ENCODE results near the gene RFX5. TPM values are rescaled to one million over a fixed set of nuclear protein-coding genes. Genes with fewer than 3 reads are reported as not detected.

RFX5 gene
- 23.8 to 26.9 TPM (median 25.9 TPM) in 5 replicates for total RNA-seq (2022; extraction: Qiagen RNA extraction; ENCODE audit: low read depth)

GRCh38 chr1:151346769-151347522, at the start of gene RFX5:
TSS of gene RFX5 (minus strand) at chr1:151347252. CDS start at chr1:151346320, 932 bp downstream.

GRCh38 chr1:151372058-151372934, 25.2 kb upstream of the RFX5 start, which contains the start of gene SELENBP1:
TSS of gene SELENBP1 (minus strand) at chr1:151372705. CDS start at chr1:151372641, 64 bp downstream.

GRCh38 chr1:151327223-151327902, 19.7 kb downstream of the RFX5 start, which contains the start of gene PI4KB:
TSS of gene PI4KB (minus strand) at chr1:151327416. CDS start at chr1:151316481, 10,935 bp downstream.

Other genes starting within 250 kb of the RFX5 start
- 1.1 to 1.6 TPM (median 1.3 TPM) in 5 replicates for gene SEMA6C, start 200.6 kb downstream of the RFX5 start, total RNA-seq (2022; extraction: Qiagen RNA extraction; ENCODE audit: low read depth)
- gene TNFAIP8L2, start 190.6 kb downstream of the RFX5 start, total RNA-seq (2022; extraction: Qiagen RNA extraction; ENCODE audit: low read depth), result not detected in 5 replicates
- 5.7 to 9.4 TPM (median 6.1 TPM) in 5 replicates for gene LYSMD1, start 181.3 kb downstream of the RFX5 start, total RNA-seq (2022; extraction: Qiagen RNA extraction; ENCODE audit: low read depth)
- gene SCNM1, start 181.1 kb downstream of the RFX5 start, total RNA-seq (2022; extraction: Qiagen RNA extraction; ENCODE audit: low read depth), result 43.6 to 49.9 TPM (median 48.2 TPM) in 5 replicates
- 0.29 TPM in 1 of 5 replicates, not detected in the others for gene TMOD4, start 171.3 kb downstream of the RFX5 start, total RNA-seq (2022; extraction: Qiagen RNA extraction; ENCODE audit: low read depth)
- 44.9 to 58.1 TPM (median 45.6 TPM) in 5 replicates for gene VPS72, start 157.1 kb downstream of the RFX5 start, total RNA-seq (2022; extraction: Qiagen RNA extraction; ENCODE audit: low read depth)
- gene PIP5K1A, start 148.7 kb downstream of the RFX5 start, total RNA-seq (2022; extraction: Qiagen RNA extraction; ENCODE audit: low read depth), result 42.5 to 53.0 TPM (median 43.5 TPM) in 5 replicates
- 161 to 222 TPM (median 192 TPM) in 5 replicates for gene PSMD4, start 92.5 kb downstream of the RFX5 start, total RNA-seq (2022; extraction: Qiagen RNA extraction; ENCODE audit: low read depth)
- gene ZNF687, start 65.0 kb downstream of the RFX5 start, total RNA-seq (2022; extraction: Qiagen RNA extraction; ENCODE audit: low read depth), result 11.8 to 15.4 TPM (median 14.3 TPM) in 5 replicates
- gene PI4KB, start 19.8 kb downstream of the RFX5 start, total RNA-seq (2022; extraction: Qiagen RNA extraction; ENCODE audit: low read depth), result 25.8 to 29.8 TPM (median 27.9 TPM) in 5 replicates
- 5.4 to 7.8 TPM (median 6.2 TPM) in 5 replicates for gene SELENBP1, start 25.5 kb upstream of the RFX5 start, total RNA-seq (2022; extraction: Qiagen RNA extraction; ENCODE audit: low read depth)
- 340 to 454 TPM (median 407 TPM) in 5 replicates for gene PSMB4, start 52.3 kb upstream of the RFX5 start, total RNA-seq (2022; extraction: Qiagen RNA extraction; ENCODE audit: low read depth)
- gene POGZ, start 112.2 kb upstream of the RFX5 start, total RNA-seq (2022; extraction: Qiagen RNA extraction; ENCODE audit: low read depth), result 14.8 to 20.9 TPM (median 19.6 TPM) in 5 replicates
- gene CGN, start 164.1 kb upstream of the RFX5 start, total RNA-seq (2022; extraction: Qiagen RNA extraction; ENCODE audit: low read depth), result 1.2 to 2.2 TPM (median 1.4 TPM) in 5 replicates
- gene TUFT1, start 193.1 kb upstream of the RFX5 start, total RNA-seq (2022; extraction: Qiagen RNA extraction; ENCODE audit: low read depth), result 14.0 to 16.7 TPM (median 14.3 TPM) in 5 replicates